Right lobe of liver (tissue), 6 donors: ENCODE results near the gene ARNT2. TPM values are rescaled to one million over a fixed set of nuclear protein-coding genes. Genes with fewer than 3 reads are reported as not detected.

Source experiments
- ATAC-seq, 4 donors: fragments of 200-7000 bp; cut with Tn5 transposase; one replicate each; pipeline ENCODE4 v1.9.1; 2020; ENCODE audit warnings: mild to moderate bottlenecking in 4 of 4, moderate library complexity in 4 of 4
- DNase-seq, 3 donors: peaks; one replicate each; pipeline ENCODE4 v3.0.0-alpha.2; 2020
- H3K27ac ChIP-seq, 3 donors: fragments of 200-600 bp; one replicate each; pipeline ENCODE4 v1.8.0; 2022
- H3K27me3 ChIP-seq, 2 donors: fragments of 200-600 bp; one replicate each; pipeline ENCODE4 v1.8.0; 2022
- H3K36me3 ChIP-seq, 4 donors: fragments of 200-600 bp; sonication (generic) in 1 of 4; one replicate each; pipeline versions ENCODE4 v1.5.1 to v1.8.0; 2017 to 2022; ENCODE audit warnings: control low read depth in 1 of 4
- H3K4me1 ChIP-seq, 4 donors: fragments of 200-600 bp; sonication (generic) in 1 of 4; one replicate each; pipeline versions ENCODE4 v1.5.1 to v1.8.0; 2017 to 2022; ENCODE audit warnings: control low read depth in 1 of 4
- H3K4me3 ChIP-seq, 3 donors: fragments of 200-600 bp; one replicate each; pipeline ENCODE4 v1.8.0; 2022
- H3K9me3 ChIP-seq, 4 donors: fragments of 200-600 bp; sonication (generic) in 1 of 4; one replicate each; pipeline versions ENCODE4 v1.5.1 to v1.8.0; 2017 to 2022; ENCODE audit warnings: control low read depth in 1 of 4
- POLR2A ChIP-seq: fragments of 450-650 bp; IDR thresholded peaks from one replicate; pipeline ENCODE4 v1.6.1; 2017; ENCODE audit warnings: antibody characterized with exemption, mild to moderate bottlenecking
- WGBS: methylation state at CpG from one replicate; pipeline ENCODE4 v1.1.6; 2018; ENCODE audit warnings: low coverage, low lambda C conversion rate; ENCODE audit not compliant: insufficient coverage; ENCODE audit errors: missing lambda C conversion rate; 5-methylcytosine and 5-hydroxymethylcytosine counted together
- intact Hi-C, 2 donors: fragments of 100-400 bp; cut with DNase I; formaldehyde crosslinking; loops; one replicate each; pipeline versions ENCODE4 v1.11.2 to v1.14.1; 2022
- total RNA-seq, 6 experiments: library from RNA; depleted of rRNA in 2 of 6; stranded (reverse); fragments of >200 nt in 2 of 6; fragmentation: NEBNext Ultra II Directional in 3 of 6; extraction: Animal tissue kit (Norgen Biotek cat#: 25700) in 3 of 6; gene quantifications; one replicate each; pipeline versions ENCODE4 v1.1.0 to v1.2.4, GENCODE V29; 2016 to 2023
- TF ChIP-seq, protein P1 (sequence below), 4 donors: fragments of 200-600 bp in 3 of 4; fragments of 450-650 bp in 1 of 4; IDR thresholded peaks; one replicate each; pipeline versions ENCODE4 v1.5.1 to v1.8.0; 2016 to 2022; ENCODE audit warnings: antibody characterized with exemption in 4 of 4, mild to moderate bottlenecking in 2 of 4
- donor health status: DM: no; HTN: yes; CAD: no.
- donor health status: DM: no; HTN: no; CAD: no.
- donor health status: DM: no; HTN: no; CAD: no.
- donor health status: DM: no; HTN: yes; CAD: no.
- donor health status: DM: no; HTN: yes; CAD: no.

ARNT2 gene
- total RNA-seq, 6 experiments from 2014 or later: 0.12 to 1.3 (median 0.46) TPM

DNA sequence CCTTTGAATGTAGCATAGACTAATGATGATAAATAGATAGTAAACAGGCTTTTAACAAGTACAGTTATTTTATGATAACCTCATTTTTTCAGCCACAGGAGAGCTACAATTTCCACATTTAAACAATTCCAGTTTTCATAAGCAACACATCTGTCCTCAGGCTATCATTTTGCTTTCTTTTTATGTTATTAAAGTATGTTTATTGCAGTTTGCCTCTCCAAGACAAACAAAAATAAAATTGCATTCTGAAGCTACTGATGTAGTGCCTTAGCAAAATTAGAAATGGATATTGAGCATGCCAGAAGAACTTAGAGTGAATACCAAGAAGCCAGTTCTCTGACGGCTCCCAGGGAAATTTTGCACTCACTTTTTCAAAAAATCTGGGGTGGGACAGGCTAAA lies 150.4 kb downstream of the ARNT2 start:
- ATAC-seq (no peak), DNase-seq (no peak)
- Histone ChIP-seq H3K36me3 (no peaks in the 10 kb centered on the region), H3K9me3 (no peaks in the 10 kb centered on the region), H3K4me1 (no peaks in the 10 kb centered on the region), H3K4me3 (no peak overlapping the region), H3K27ac (no peak overlapping the region), H3K27me3 (no peaks in the 10 kb centered on the region)
- WGBS: no CpG with 5 or more reads among the region's 1 CpG
- intact Hi-C loops: no loop called here
- TF ChIP-seq POLR2A: no peak
- TF ChIP-seq, protein P1, sequence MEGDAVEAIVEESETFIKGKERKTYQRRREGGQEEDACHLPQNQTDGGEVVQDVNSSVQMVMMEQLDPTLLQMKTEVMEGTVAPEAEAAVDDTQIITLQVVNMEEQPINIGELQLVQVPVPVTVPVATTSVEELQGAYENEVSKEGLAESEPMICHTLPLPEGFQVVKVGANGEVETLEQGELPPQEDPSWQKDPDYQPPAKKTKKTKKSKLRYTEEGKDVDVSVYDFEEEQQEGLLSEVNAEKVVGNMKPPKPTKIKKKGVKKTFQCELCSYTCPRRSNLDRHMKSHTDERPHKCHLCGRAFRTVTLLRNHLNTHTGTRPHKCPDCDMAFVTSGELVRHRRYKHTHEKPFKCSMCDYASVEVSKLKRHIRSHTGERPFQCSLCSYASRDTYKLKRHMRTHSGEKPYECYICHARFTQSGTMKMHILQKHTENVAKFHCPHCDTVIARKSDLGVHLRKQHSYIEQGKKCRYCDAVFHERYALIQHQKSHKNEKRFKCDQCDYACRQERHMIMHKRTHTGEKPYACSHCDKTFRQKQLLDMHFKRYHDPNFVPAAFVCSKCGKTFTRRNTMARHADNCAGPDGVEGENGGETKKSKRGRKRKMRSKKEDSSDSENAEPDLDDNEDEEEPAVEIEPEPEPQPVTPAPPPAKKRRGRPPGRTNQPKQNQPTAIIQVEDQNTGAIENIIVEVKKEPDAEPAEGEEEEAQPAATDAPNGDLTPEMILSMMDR (IDR thresholded peaks at IDR 0.05): no peak

GRCh38 chr15:80556694-80557367 lies 152.6 kb downstream of the ARNT2 start:
- DNase-seq (no peak), ATAC-seq (no peak)
- 78% methylated on average over 6 of the region's 7 CpGs for WGBS
- TF ChIP-seq POLR2A: no peak
- TF ChIP-seq, protein P1 (IDR thresholded peaks at IDR 0.05): no peak
- H3K4me3 ChIP-seq: no peak overlapping the region
- no peaks in the 10 kb centered on the region for H3K27me3 ChIP-seq
- H3K27ac ChIP-seq: no peak overlapping the region
- H3K36me3 ChIP-seq: no peaks in the 10 kb centered on the region
- H3K9me3 ChIP-seq: no peaks in the 10 kb centered on the region
- intact Hi-C loops: no loop called here
- H3K4me1 ChIP-seq: no peaks in the 10 kb centered on the region

GRCh38 chr15:80557441-80558234 lies 153.5 kb downstream of the ARNT2 start:
- TF ChIP-seq POLR2A: no peak
- TF ChIP-seq, protein P1 (IDR thresholded peaks at IDR 0.05): no peak
- WGBS: 83% methylated on average over 4 of the region's 5 CpGs
- intact Hi-C loops: no loop called here
- no peaks in the 10 kb centered on the region for H3K4me1 ChIP-seq
- ATAC-seq (no peak), DNase-seq (no peak)
- H3K36me3 ChIP-seq: no peaks in the 10 kb centered on the region
- H3K9me3 ChIP-seq: no peaks in the 10 kb centered on the region
- H3K4me3 ChIP-seq: no peak overlapping the region
- no peak overlapping the region for H3K27ac ChIP-seq
- no peaks in the 10 kb centered on the region for H3K27me3 ChIP-seq

- no peaks in the 10 kb centered on the region for H3K9me3 ChIP-seq
- intact Hi-C loops: no loop called here
- no peak overlapping the region for H3K27ac ChIP-seq
- H3K4me1 ChIP-seq: no peaks in the 10 kb centered on the region
- no peak for DNase-seq
- H3K4me3 ChIP-seq: no peak overlapping the region
- no peak for ATAC-seq
- no peaks in the 10 kb centered on the region for H3K36me3 ChIP-seq
- TF ChIP-seq, protein P1 (IDR thresholded peaks at IDR 0.05): no peak
- no peak for TF ChIP-seq POLR2A
- WGBS: 74% methylated on average over 4 of the region's 6 CpGs
- no peaks in the 10 kb centered on the region for H3K27me3 ChIP-seq
Observed at GRCh38 chr15:80558631-80559319, 154.6 kb downstream of the ARNT2 start.
